Ishikawa (cell line): ENCODE results near the gene FAM111B.

Experiments
- CEBPB ChIP-seq: IDR thresholded peaks from 2 replicates; pipeline ENCODE4 v1.6.1; 2012
- CREB1 ChIP-seq: IDR thresholded peaks from 2 replicates; pipeline ENCODE4 v1.6.1; 2012; ENCODE audit warnings: low read depth
- EP300 ChIP-seq: IDR thresholded peaks from 2 replicates; pipeline ENCODE4 v1.6.1; 2012; ENCODE audit warnings: borderline replicate concordance
- FOXM1 ChIP-seq: IDR thresholded peaks from 2 replicates; pipeline ENCODE4 v1.6.1; 2012; ENCODE audit warnings: low read depth, borderline replicate concordance
- NFIC ChIP-seq: IDR thresholded peaks from 2 replicates; pipeline ENCODE4 v1.6.1; 2012
- RAD21 ChIP-seq: IDR thresholded peaks from 2 replicates; pipeline ENCODE4 v1.6.1; 2012; ENCODE audit warnings: low read depth
- TAF1 ChIP-seq: IDR thresholded peaks from 2 replicates; pipeline ENCODE4 v1.6.1; 2012; ENCODE audit warnings: low read depth, mild to moderate bottlenecking
- TCF12 ChIP-seq: IDR thresholded peaks from 2 replicates; pipeline ENCODE4 v1.6.1; 2012; ENCODE audit warnings: low read depth
- YY1 ChIP-seq: IDR thresholded peaks from 2 replicates; pipeline ENCODE4 v1.6.1; 2012; ENCODE audit warnings: low read depth
- ZBTB7A ChIP-seq: IDR thresholded peaks from 2 replicates; pipeline ENCODE4 v1.6.1; 2012; ENCODE audit warnings: low read depth
- TF ChIP-seq, protein P1 (sequence below): IDR thresholded peaks from 2 replicates; pipeline ENCODE4 v1.6.1; 2012
- TF ChIP-seq, protein P2 (sequence below): IDR thresholded peaks from 2 replicates; pipeline ENCODE4 v1.6.1; 2012; ENCODE audit warnings: low read depth, mild to moderate bottlenecking

DNA sequence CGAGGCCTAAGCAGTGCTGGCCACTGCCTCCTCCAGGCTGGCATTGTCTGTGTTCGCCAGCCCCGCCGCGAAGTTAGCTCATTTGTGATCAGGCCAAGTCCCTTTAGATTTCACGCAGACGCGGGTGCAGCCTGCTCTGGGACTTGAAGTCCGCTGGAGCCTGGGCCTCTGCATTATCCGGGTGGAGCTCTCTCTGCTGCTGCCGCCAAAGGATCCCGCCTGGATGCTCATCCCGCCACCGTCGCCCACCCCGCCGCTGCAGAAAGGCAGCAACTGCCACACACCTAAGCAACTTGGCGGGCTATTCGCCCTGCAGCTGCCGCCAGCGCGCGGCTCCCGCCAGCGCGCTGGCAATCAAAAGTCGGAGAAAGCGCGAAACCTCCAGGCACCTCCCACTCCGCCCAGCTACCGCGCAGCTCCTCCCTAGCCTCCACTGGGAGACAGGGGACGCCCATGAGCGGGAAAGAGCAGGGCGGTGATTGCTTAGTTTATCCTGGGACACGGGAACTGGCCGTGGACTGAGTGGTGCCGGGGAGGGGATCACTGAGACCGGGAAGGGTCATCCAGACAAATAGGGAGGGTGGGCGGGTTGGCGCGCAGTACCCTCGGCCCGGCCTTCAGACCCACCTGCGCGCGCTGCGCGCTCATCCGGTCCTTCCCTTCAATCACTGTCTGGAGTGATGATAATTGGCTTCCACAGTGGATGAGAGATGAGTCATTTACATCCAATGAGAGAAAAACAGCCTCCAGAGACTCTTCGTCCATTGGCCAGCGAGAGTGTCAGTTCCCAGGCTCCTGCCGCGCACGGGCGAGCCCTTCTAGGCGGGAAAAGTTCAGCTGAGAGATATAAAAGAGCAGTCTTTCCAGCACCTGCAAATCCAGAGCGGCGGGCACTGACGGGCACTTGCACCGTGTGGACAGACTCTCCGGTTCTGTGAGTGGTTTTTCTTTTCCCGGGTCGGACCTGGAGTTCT, at the start of gene FAM111B:
- TF ChIP-seq, protein P1, sequence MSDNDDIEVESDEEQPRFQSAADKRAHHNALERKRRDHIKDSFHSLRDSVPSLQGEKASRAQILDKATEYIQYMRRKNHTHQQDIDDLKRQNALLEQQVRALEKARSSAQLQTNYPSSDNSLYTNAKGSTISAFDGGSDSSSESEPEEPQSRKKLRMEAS = no peak
- TF ChIP-seq CREB1 = no peak
- TF ChIP-seq, protein P2, sequence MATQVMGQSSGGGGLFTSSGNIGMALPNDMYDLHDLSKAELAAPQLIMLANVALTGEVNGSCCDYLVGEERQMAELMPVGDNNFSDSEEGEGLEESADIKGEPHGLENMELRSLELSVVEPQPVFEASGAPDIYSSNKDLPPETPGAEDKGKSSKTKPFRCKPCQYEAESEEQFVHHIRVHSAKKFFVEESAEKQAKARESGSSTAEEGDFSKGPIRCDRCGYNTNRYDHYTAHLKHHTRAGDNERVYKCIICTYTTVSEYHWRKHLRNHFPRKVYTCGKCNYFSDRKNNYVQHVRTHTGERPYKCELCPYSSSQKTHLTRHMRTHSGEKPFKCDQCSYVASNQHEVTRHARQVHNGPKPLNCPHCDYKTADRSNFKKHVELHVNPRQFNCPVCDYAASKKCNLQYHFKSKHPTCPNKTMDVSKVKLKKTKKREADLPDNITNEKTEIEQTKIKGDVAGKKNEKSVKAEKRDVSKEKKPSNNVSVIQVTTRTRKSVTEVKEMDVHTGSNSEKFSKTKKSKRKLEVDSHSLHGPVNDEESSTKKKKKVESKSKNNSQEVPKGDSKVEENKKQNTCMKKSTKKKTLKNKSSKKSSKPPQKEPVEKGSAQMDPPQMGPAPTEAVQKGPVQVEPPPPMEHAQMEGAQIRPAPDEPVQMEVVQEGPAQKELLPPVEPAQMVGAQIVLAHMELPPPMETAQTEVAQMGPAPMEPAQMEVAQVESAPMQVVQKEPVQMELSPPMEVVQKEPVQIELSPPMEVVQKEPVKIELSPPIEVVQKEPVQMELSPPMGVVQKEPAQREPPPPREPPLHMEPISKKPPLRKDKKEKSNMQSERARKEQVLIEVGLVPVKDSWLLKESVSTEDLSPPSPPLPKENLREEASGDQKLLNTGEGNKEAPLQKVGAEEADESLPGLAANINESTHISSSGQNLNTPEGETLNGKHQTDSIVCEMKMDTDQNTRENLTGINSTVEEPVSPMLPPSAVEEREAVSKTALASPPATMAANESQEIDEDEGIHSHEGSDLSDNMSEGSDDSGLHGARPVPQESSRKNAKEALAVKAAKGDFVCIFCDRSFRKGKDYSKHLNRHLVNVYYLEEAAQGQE = no peak
- TF ChIP-seq YY1 = no peak
- TF ChIP-seq EP300 = no peak
- no peak for TF ChIP-seq ZBTB7A
- no peak for TF ChIP-seq CEBPB
- TF ChIP-seq FOXM1 = no peak
- no peak for TF ChIP-seq TCF12
- TF ChIP-seq NFIC = no peak
- no peak for TF ChIP-seq TAF1
- no peak for TF ChIP-seq RAD21
